Transverse colon (tissue), 4 donors: ENCODE data around the gene TNRC18. TPM values are rescaled to one million over a fixed set of nuclear protein-coding genes. Genes with fewer than 3 reads are reported as not detected.
A peak's percentile ranks its signal among the peaks of the same experiment; 100 is the strongest.
"Not testable (repeated sequence)": the region's sequence is repeated elsewhere in the genome, so short reads cannot be mapped to it uniquely, and the experiment has no call there.

Source experiments
- DNase-seq: peaks from one replicate; pipeline ENCODE4 v3.0.0-alpha.2; 2019
- H3K27ac ChIP-seq, 4 donors: fragments of 200-600 bp; sonication (generic); 2 replicates each; pipeline ENCODE4 v1.5.1; 2016 to 2018; ENCODE audit warnings: inconsistent platforms in 4 of 4
- H3K27me3 ChIP-seq: fragments of 200-600 bp; sonication (generic); 2 replicates; pipeline ENCODE4 v1.5.1; 2017; ENCODE audit warnings: inconsistent platforms
- H3K36me3 ChIP-seq, 4 donors: fragments of 200-600 bp; sonication (generic); 2 replicates each; pipeline ENCODE4 v1.5.1; 2017 to 2019; ENCODE audit warnings: inconsistent platforms in 4 of 4
- H3K4me1 ChIP-seq, 4 donors: fragments of 200-600 bp; sonication (generic); 2 replicates each; pipeline ENCODE4 v1.5.1; 2017 to 2020; ENCODE audit warnings: inconsistent platforms in 4 of 4
- H3K4me3 ChIP-seq, 4 donors: fragments of 200-600 bp; sonication (generic); 1 replicate in 1 of 4; 2 replicates in 3 of 4; pipeline versions ENCODE4 v1.5.1 to v1.6.1; 2017 to 2019; ENCODE audit warnings: inconsistent platforms in 4 of 4
- H3K9me3 ChIP-seq, 2 donors: fragments of 200-600 bp; sonication (generic); 2 replicates each; pipeline ENCODE4 v1.5.1; 2017 to 2019; ENCODE audit warnings: inconsistent platforms in 2 of 2
- EP300 ChIP-seq: sonication (generic); formaldehyde crosslinking; IDR thresholded peaks from one replicate; pipeline ENCODE4 v1.6.1; 2017; ENCODE audit warnings: antibody characterized with exemption, low read depth
- POLR2A ChIP-seq: fragments of 450-650 bp; IDR thresholded peaks from one replicate; pipeline ENCODE4 v1.6.1; 2016; ENCODE audit warnings: antibody characterized with exemption, mild to moderate bottlenecking, moderate library complexity
- POLR2AphosphoS5 ChIP-seq, 3 donors: sonication (generic); formaldehyde crosslinking; IDR thresholded peaks; one replicate each; pipeline ENCODE4 v1.6.1; 2016; ENCODE audit warnings: antibody characterized with exemption in 3 of 3
- WGBS, 2 donors: methylation state at CpG; one replicate each; pipeline ENCODE4 v1.1.5; 2018; ENCODE audit warnings: low coverage in 1 of 2; 5-methylcytosine and 5-hydroxymethylcytosine counted together
- in situ Hi-C, 4 donors: fragments of 200-750 bp; cut with MboI; loops; one replicate each; pipeline versions ENCODE4 v1.15.0 to v1.15.1; 2017; ENCODE audit warnings: low sequenced_read_pairs in 3 of 4, low pct_ligation_motif_present in 1 of 4, low pct_unique_long_range_greater_than_20kb in 1 of 4
- intact Hi-C: fragments of 100-400 bp; cut with DNase I; formaldehyde crosslinking; loops from one replicate; pipeline ENCODE4 v1.15.1; 2023; ENCODE audit warnings: low total_unique reads
- total RNA-seq, 4 donors: library from RNA; depleted of rRNA; stranded (reverse); fragments of >200 nt; gene quantifications; one replicate each; pipeline ENCODE4 v1.1.0, GENCODE V29; 2016
- TF ChIP-seq, protein P1 (sequence below), 5 experiments: fragments of 200-600 bp in 3 of 5; fragments of 450-650 bp in 2 of 5; sonication (generic) in 3 of 5; IDR thresholded peaks; 1 replicate in 2 of 5; 2 replicates in 3 of 5; pipeline ENCODE4 v1.5.1; 2016 to 2017; ENCODE audit warnings: antibody characterized with exemption in 5 of 5, inconsistent platforms in 3 of 5, mild to moderate bottlenecking in 2 of 5, moderate library complexity in 1 of 5

Gene TNRC18
- total RNA-seq, 4 donors from 2014 or later = 91.2 to 430 (median 175) TPM

DNA sequence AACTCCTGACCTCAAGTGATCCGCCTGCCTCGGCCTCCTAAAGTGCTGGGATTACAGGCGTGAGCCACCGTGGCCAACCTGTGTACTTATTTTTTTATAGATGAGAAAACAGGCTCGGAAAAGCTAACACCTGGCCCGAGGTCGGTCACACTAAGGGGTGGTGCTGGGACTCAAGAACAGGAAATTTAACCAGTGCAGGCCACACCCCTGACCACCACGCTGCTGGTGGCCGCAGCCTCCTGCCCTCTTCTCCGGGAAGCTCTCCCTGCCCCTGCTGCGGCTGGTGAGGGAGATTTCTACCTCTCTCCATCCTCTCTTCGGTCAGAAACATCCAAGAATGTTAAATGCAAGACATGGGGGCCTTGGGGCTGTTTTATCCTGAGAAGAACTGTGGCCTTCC is 63.2 kb downstream of the TNRC18 start:
- Histone ChIP-seq H3K27ac (peak overlapping the region; percentile 2 to 68 (median 62)), H3K36me3 (peaks cover 0 to 55% (median 25%) of the 10 kb centered on the region in 4 donors), H3K9me3 (no peaks in the 10 kb centered on the region), H3K4me1 (peaks cover 0 to 12% (median 6%) of the 10 kb centered on the region in 4 donors), H3K27me3 (no peaks in the 10 kb centered on the region), H3K4me3 (no peak overlapping the region)
- intact Hi-C loops = loop anchor here (10.0 kb wide), 1 partner anchor 344 kb away; no protein-coding TSS in a partner anchor
- in situ Hi-C loops = loop anchor here in 2 of 4 donors (10.0 to 25.0 kb wide), 2 partner anchors 94 to 102 kb away; no protein-coding TSS in a partner anchor
- TF ChIP-seq, protein P1, sequence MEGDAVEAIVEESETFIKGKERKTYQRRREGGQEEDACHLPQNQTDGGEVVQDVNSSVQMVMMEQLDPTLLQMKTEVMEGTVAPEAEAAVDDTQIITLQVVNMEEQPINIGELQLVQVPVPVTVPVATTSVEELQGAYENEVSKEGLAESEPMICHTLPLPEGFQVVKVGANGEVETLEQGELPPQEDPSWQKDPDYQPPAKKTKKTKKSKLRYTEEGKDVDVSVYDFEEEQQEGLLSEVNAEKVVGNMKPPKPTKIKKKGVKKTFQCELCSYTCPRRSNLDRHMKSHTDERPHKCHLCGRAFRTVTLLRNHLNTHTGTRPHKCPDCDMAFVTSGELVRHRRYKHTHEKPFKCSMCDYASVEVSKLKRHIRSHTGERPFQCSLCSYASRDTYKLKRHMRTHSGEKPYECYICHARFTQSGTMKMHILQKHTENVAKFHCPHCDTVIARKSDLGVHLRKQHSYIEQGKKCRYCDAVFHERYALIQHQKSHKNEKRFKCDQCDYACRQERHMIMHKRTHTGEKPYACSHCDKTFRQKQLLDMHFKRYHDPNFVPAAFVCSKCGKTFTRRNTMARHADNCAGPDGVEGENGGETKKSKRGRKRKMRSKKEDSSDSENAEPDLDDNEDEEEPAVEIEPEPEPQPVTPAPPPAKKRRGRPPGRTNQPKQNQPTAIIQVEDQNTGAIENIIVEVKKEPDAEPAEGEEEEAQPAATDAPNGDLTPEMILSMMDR (IDR thresholded peaks at IDR 0.05) = no peak
- TF ChIP-seq POLR2A (no peak), POLR2AphosphoS5 (IDR thresholded peaks at IDR 0.05) (no peak), EP300 (no peak)
- 64% methylated on average over 12 of the region's 12 CpGs; no CpG with 5 or more reads in 1 of the 2 donors for WGBS, 2 donors
- peak; percentile 29 for DNase-seq

- intact Hi-C loops = loop anchor here (10.0 kb wide), 1 partner anchor 345 kb away; no protein-coding TSS in a partner anchor
- H3K36me3 ChIP-seq = peaks cover 0 to 55% (median 25%) of the 10 kb centered on the region in 4 donors
Measured at GRCh38 chr7:5360021-5360420, 63.6 kb downstream of the TNRC18 start.

DNA sequence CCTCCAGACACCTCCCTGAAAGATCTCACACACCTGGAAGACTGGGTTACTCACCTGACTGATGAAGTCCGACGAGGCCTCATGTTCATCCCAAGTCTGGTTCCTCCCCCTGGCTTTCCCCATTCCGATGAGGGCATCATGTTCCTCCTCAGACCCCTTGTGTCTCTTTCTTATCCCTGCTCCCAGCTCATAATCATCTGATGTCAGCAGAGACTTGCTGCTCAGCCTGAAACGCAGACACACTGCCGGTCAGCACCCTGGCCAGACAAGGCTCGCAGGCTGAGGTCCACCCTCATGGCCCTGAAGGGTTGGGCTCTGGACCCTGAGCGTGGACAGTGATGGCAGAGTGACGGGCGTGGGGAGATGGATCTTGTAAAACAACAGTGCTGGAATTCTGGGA is 64.3 kb downstream of the TNRC18 start:
- H3K27me3 ChIP-seq = no peaks in the 10 kb centered on the region
- H3K27ac ChIP-seq = peak overlapping the region in 3 of 4 donors; percentile 5 to 68 (median 65)
- intact Hi-C loops = no loop called here
- peaks cover 6 to 24% (median 17%) of the 10 kb centered on the region in 4 donors for H3K4me1 ChIP-seq
- WGBS, 2 donors = 80 to 90% methylated on average over 8 to 9 of the region's 9 CpGs
- TF ChIP-seq POLR2A = no peak
- no peak for TF ChIP-seq EP300
- TF ChIP-seq, protein P1 (IDR thresholded peaks at IDR 0.05) = no peak
- TF ChIP-seq POLR2AphosphoS5 (IDR thresholded peaks at IDR 0.05) = no peak
- no peaks in the 10 kb centered on the region for H3K9me3 ChIP-seq
- H3K4me3 ChIP-seq = no peak overlapping the region
- no peak for DNase-seq
- peaks cover 0 to 55% (median 25%) of the 10 kb centered on the region in 4 donors for H3K36me3 ChIP-seq
- in situ Hi-C loops = loop anchor here in 1 of 4 donors (25.0 kb wide), 1 partner anchor 103 kb away; no protein-coding TSS in a partner anchor

More at GRCh38 chr7:5360021-5360420, 63.6 kb downstream of the TNRC18 start:
- not testable (repeated sequence) for DNase-seq, H3K9me3 ChIP-seq, H3K4me3 ChIP-seq, H3K27me3 ChIP-seq
- Histone ChIP-seq H3K4me1 (peaks cover 2 to 17% (median 11%) of the 10 kb centered on the region in 4 donors), H3K27ac (peak overlapping the region; percentile 2 to 68 (median 62))
- in situ Hi-C loops = loop anchor here in 2 of 4 donors (10.0 to 25.0 kb wide), 2 partner anchors 95 to 102 kb away; no protein-coding TSS in a partner anchor
- WGBS, 2 donors = 84 to 85% methylated on average over 4 to 6 of the region's 6 CpGs

DNA sequence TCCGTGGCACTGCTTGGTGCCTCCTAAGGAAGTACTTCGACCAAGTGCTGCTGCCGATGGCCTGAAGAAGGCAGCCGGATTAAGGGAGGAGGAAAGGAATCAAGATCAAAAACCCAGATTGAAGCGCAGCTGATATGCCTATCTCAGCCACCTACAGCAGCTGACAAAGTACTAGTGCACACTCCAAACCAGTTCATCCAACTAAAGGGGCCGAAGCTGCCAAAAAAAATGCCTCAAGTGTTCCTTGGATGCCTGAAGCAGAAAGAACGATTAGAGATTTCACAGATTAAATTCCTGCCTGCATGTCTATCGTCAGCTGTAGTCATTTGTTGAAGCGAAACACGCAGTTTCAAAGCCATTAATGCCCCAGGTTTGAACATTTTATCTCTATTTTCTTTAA is 65.7 kb downstream of the TNRC18 start:
- Histone ChIP-seq H3K36me3 (peaks cover 0 to 55% (median 25%) of the 10 kb centered on the region in 4 donors), H3K9me3 (no peaks in the 10 kb centered on the region), H3K27me3 (no peaks in the 10 kb centered on the region), H3K27ac (peak overlapping the region in 2 of 4 donors; percentile 65 to 68), H3K4me1 (peaks cover 13 to 37% (median 30%) of the 10 kb centered on the region in 4 donors), H3K4me3 (no peak overlapping the region)
- in situ Hi-C loops = loop anchor here in 1 of 4 donors (25.0 kb wide), 1 partner anchor 104 kb away; no protein-coding TSS in a partner anchor
- WGBS, 2 donors = 62 to 78% methylated on average over 6 to 10 of the region's 10 CpGs
- no peak for DNase-seq
- intact Hi-C loops = no loop called here
- TF ChIP-seq, protein P1 (IDR thresholded peaks at IDR 0.05) = no peak
- TF ChIP-seq POLR2A (no peak), EP300 (no peak), POLR2AphosphoS5 (IDR thresholded peaks at IDR 0.05) (no peak)
